HCT116 (cell line): ENCODE measurements around the gene IRAK2. TPM values are rescaled to one million over a fixed set of nuclear protein-coding genes. Genes with fewer than 3 reads are reported as not detected.

Experiments used
- ATAC-seq: fragments of 200-7000 bp; cut with Tn5 transposase; 2 replicates; pipeline ENCODE4 v1.9.1; 2020; ENCODE audit warnings: mild to moderate bottlenecking, moderate library complexity
- BruUV-seq: library from RNA; stranded (reverse); fragments of 400-500 nt; replicated peaks from 2 replicates; lab custom pipeline; 2021; lab: Mats Ljungman, UMichigan
- CTCF ChIA-PET: fragments of 300-600 bp; sonication (Branson Sonifier 250); formaldehyde crosslinking; loops from one replicate; lab custom pipeline; 2021; ENCODE audit warnings: antibody characterized with exemption; lab: Charles Lee
- POLR2A ChIA-PET: fragments of 300-600, 350-600 bp; sonication (Branson Sonifier 250); formaldehyde crosslinking; loops from one replicate; lab custom pipeline; 2021; ENCODE audit warnings: antibody characterized with exemption; lab: Charles Lee
- RAD21 ChIA-PET, 2 experiments: fragments of 300-600 bp; sonication (Branson Sonifier 250); formaldehyde crosslinking; loops; one replicate each; lab custom pipeline; 2023; ENCODE audit warnings: low total read pairs in 2 of 2; ENCODE audit not compliant: uncharacterized antibody in 2 of 2, unreplicated experiment in 2 of 2, low non-redundant PET in 1 of 2; lab: Charles Lee
- DNase-seq: peaks from one replicate; pipeline ENCODE4 v3.0.0-alpha.2; 2010; ENCODE audit warnings: low read depth, low spot score
- H2AFZ ChIP-seq: fragments of 200-600 bp; shearing (Covaris generic), sonication (generic); 2 replicates; pipeline ENCODE4 v1.6.1; 2017; ENCODE audit warnings: low read depth, mixed run types, mixed read lengths, antibody characterized with exemption, low read length; ENCODE audit not compliant: poor library complexity, severe bottlenecking
- H3K27ac ChIP-seq: 2 replicates; pipeline ENCODE4 v1.5.1; 2012; ENCODE audit warnings: low read depth, low read length
- H3K27me3 ChIP-seq: fragments of 200-600 bp; sonication (generic); 2 replicates; pipeline ENCODE4 v1.6.1; 2016; ENCODE audit warnings: mixed run types, low read length, mixed read lengths; ENCODE audit not compliant: insufficient read depth
- H3K36me3 ChIP-seq, 2 experiments: fragments of 200-500 bp in 1 of 2; fragments of 200-600 bp in 1 of 2; sonication (Bioruptor generic) in 1 of 2; sonication (generic) in 1 of 2; 2 replicates each; pipeline versions ENCODE4 v1.5.1 to v1.6.1; 2014 to 2016; ENCODE audit warnings: low read length in 2 of 2, inconsistent platforms in 1 of 2, mixed read lengths in 1 of 2, mixed run types in 1 of 2; ENCODE audit not compliant: insufficient read depth in 2 of 2, control insufficient read depth in 1 of 2
- H3K4me1 ChIP-seq, 2 experiments: fragments of 200-600 bp in 1 of 2; sonication (generic) in 1 of 2; 2 replicates each; pipeline versions ENCODE4 v1.5.1 to v1.6.1; 2012 to 2017; ENCODE audit warnings: low read length in 2 of 2, inconsistent platforms in 1 of 2, mild to moderate bottlenecking in 1 of 2, mixed read lengths in 1 of 2, mixed run types in 1 of 2, moderate library complexity in 1 of 2; ENCODE audit not compliant: insufficient read depth in 2 of 2, control insufficient read depth in 1 of 2
- H3K4me2 ChIP-seq: fragments of 200-600 bp; sonication (generic); 2 replicates; pipeline ENCODE4 v1.6.1; 2017; ENCODE audit warnings: mixed run types, low read length, mixed read lengths
- H3K4me3 ChIP-seq, 2 experiments: fragments of 200-600 bp in 1 of 2; sonication (generic) in 1 of 2; replicated peaks in 1 of 2; 2 replicates each; pipeline ENCODE4 v1.5.1; 2011 to 2016; ENCODE audit warnings: low read length in 2 of 2, control low read depth in 1 of 2, low read depth in 1 of 2, mild to moderate bottlenecking in 1 of 2, mixed read lengths in 1 of 2, mixed run types in 1 of 2
- H3K79me2 ChIP-seq: fragments of 200-600 bp; sonication (generic); 2 replicates; pipeline ENCODE4 v1.6.1; 2017; ENCODE audit warnings: mild to moderate bottlenecking, mixed run types, low read length, moderate library complexity, mixed read lengths; ENCODE audit not compliant: insufficient read depth
- H3K9ac ChIP-seq: fragments of 200-600 bp; sonication (generic); 2 replicates; pipeline ENCODE4 v1.6.1; 2016; ENCODE audit warnings: low read length, mixed read lengths
- H3K9me2 ChIP-seq: fragments of 200-600 bp; sonication (generic), shearing (Covaris generic); 2 replicates; pipeline ENCODE4 v1.6.1; 2017; ENCODE audit warnings: mixed run types, mild to moderate bottlenecking, moderate library complexity; ENCODE audit not compliant: insufficient read depth
- H3K9me3 ChIP-seq, 2 experiments: fragments of 200-500 bp in 1 of 2; fragments of 200-600 bp in 1 of 2; sonication (Bioruptor generic) in 1 of 2; sonication (generic) in 1 of 2; 2 replicates each; pipeline ENCODE4 v1.6.1; 2014 to 2017; ENCODE audit warnings: low read length in 2 of 2, mixed read lengths in 2 of 2, inconsistent platforms in 1 of 2, low read depth in 1 of 2, mild to moderate bottlenecking in 1 of 2, mixed run types in 1 of 2, moderate library complexity in 1 of 2; ENCODE audit not compliant: control insufficient read depth in 1 of 2, insufficient read depth in 1 of 2
- H4K20me1 ChIP-seq: fragments of 200-600 bp; sonication (generic), shearing (Covaris generic); 2 replicates; pipeline ENCODE4 v1.6.1; 2017; ENCODE audit warnings: mixed run types, mild to moderate bottlenecking, moderate library complexity; ENCODE audit not compliant: insufficient read depth
- EGR1 ChIP-seq: IDR thresholded peaks from 2 replicates; pipeline ENCODE4 v1.6.1; 2012; ENCODE audit warnings: low read depth
- REST ChIP-seq: IDR thresholded peaks from 2 replicates; pipeline ENCODE4 v1.6.1; 2012; ENCODE audit warnings: low read depth
- TCF7L2 ChIP-seq: IDR thresholded peaks from 2 replicates; pipeline ENCODE4 v1.7.0; 2011; ENCODE audit warnings: borderline replicate concordance, inconsistent platforms; ENCODE audit not compliant: insufficient read depth, insufficient read length; ENCODE audit errors: extremely low read depth
- ZFX ChIP-seq: fragments of 450-650 bp; IDR thresholded peaks from 2 replicates; pipeline ENCODE4 v1.6.1; 2017
- intact Hi-C: fragments of 100-400 bp; cut with micrococcal nuclease; formaldehyde crosslinking; loops from 2 replicates; pipeline ENCODE4 v1.10.0; 2022
- total RNA-seq: library from RNA; stranded (reverse); gene quantifications from one replicate; pipeline ENCODE4 v1.2.1, GENCODE V29; 2021; ENCODE audit not compliant: unreplicated experiment
- TF ChIP-seq, protein P1 (sequence below): IDR thresholded peaks from 2 replicates; pipeline ENCODE4 v1.6.1; 2012
- TF ChIP-seq, protein P2 (sequence below): IDR thresholded peaks from 2 replicates; pipeline ENCODE4 v1.6.1; 2011; ENCODE audit warnings: mild to moderate bottlenecking, low read length, moderate library complexity; ENCODE audit not compliant: insufficient replicate concordance; ENCODE audit errors: extremely low read depth

The IRAK2 gene
- total RNA-seq, 1 experiment from 2014 or later, result 3.6 TPM

DNA sequence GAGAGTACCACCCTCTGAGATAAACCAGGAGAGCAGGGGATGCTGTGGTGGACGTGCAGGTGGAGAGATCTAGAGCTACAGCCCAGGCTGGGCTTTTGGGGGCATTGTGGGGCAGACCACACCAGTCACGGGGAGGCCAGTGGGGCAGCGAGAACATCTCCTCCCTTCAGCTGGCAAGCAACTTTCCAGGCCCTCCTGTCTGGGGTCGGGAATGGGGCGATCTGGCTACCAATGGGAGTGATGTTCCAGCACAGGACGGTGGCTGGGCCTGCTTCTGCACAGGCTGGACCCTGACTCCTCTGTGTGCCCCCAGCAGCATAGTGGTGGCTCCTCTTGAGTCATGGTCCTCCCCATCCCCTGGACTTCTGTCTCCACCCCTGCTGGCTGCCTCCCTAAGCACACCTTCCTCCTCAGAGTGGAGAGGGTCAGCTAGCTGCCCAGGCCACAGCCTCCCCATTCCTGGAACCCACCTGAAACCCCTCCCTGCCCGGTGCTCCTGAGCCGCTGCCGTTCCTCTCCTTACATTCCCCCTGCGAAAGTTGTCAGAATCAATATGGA, 16.1 kb downstream of the IRAK2 start:
- ATAC-seq (no peak), DNase-seq (no peak)
- RAD21 ChIA-PET, result no interaction called here
- Histone ChIP-seq H3K9ac (no peak overlapping the region), H2AFZ (no peak overlapping the region), H3K4me2 (no peak overlapping the region), H3K4me1 (no peaks in the 10 kb centered on the region), H3K9me3 (no peaks in the 10 kb centered on the region), H3K4me3 (no peak overlapping the region), H4K20me1 (no peaks in the 10 kb centered on the region)
- CTCF ChIA-PET, result no interaction called here
- TF ChIP-seq, protein P1, sequence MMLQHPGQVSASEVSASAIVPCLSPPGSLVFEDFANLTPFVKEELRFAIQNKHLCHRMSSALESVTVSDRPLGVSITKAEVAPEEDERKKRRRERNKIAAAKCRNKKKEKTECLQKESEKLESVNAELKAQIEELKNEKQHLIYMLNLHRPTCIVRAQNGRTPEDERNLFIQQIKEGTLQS, result no peak
- TF ChIP-seq EGR1 (no peak), REST (no peak), ZFX (no peak), TCF7L2 (no peak)
- TF ChIP-seq, protein P2, sequence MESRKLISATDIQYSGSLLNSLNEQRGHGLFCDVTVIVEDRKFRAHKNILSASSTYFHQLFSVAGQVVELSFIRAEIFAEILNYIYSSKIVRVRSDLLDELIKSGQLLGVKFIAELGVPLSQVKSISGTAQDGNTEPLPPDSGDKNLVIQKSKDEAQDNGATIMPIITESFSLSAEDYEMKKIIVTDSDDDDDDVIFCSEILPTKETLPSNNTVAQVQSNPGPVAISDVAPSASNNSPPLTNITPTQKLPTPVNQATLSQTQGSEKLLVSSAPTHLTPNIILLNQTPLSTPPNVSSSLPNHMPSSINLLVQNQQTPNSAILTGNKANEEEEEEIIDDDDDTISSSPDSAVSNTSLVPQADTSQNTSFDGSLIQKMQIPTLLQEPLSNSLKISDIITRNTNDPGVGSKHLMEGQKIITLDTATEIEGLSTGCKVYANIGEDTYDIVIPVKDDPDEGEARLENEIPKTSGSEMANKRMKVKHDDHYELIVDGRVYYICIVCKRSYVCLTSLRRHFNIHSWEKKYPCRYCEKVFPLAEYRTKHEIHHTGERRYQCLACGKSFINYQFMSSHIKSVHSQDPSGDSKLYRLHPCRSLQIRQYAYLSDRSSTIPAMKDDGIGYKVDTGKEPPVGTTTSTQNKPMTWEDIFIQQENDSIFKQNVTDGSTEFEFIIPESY, result no peak
- TF ChIP-seq, all 23 proteins: peak for 0
- no peaks in the 10 kb centered on the region for H3K9me2 ChIP-seq
- intact Hi-C loops, result no loop called here
- POLR2A ChIA-PET, result no interaction called here
- H3K79me2 ChIP-seq, result no peaks in the 10 kb centered on the region
- BruUV-seq, result no TSS peak
- no peaks in the 10 kb centered on the region for H3K36me3 ChIP-seq
- no peaks in the 10 kb centered on the region for H3K27me3 ChIP-seq
- no peak overlapping the region for H3K27ac ChIP-seq
